H9 (cell line): Measurements from ENCODE around the gene TMEM121. TPM values are rescaled to one million over a fixed set of nuclear protein-coding genes. Genes with fewer than 3 reads are reported as not detected.

ENCODE experiments used
- DNase-seq: peaks from one replicate; pipeline ENCODE4 v3.0.0-alpha.2; 2017
- H2AFZ ChIP-seq: one replicate; pipeline ENCODE4 v1.6.1; 2013; ENCODE audit warnings: mild to moderate bottlenecking, low read length, control low read depth, moderate library complexity
- H2AK5ac ChIP-seq: 2 replicates; pipeline ENCODE4 v1.6.1; 2013; ENCODE audit warnings: low read length, control low read depth, mixed read lengths; ENCODE audit not compliant: insufficient read length
- H2BK120ac ChIP-seq: one replicate; pipeline ENCODE4 v1.6.1; 2013; ENCODE audit warnings: low read depth, mild to moderate bottlenecking, low read length, control low read depth, inconsistent platforms; ENCODE audit not compliant: poor library complexity, severe bottlenecking
- H2BK12ac ChIP-seq: 2 replicates; pipeline ENCODE4 v1.6.1; 2013; ENCODE audit warnings: low read length, control low read depth, mixed read lengths, low read depth; ENCODE audit not compliant: insufficient read length
- H2BK15ac ChIP-seq: 2 replicates; pipeline ENCODE4 v1.6.1; 2013; ENCODE audit warnings: low read depth, low read length, control low read depth
- H2BK20ac ChIP-seq: one replicate; pipeline ENCODE4 v1.6.1; 2013; ENCODE audit warnings: low read depth, mild to moderate bottlenecking, low read length, control low read depth, inconsistent platforms; ENCODE audit not compliant: poor library complexity, severe bottlenecking
- H2BK5ac ChIP-seq: 2 replicates; pipeline ENCODE4 v1.6.1; 2013; ENCODE audit warnings: low read length, control low read depth, mixed read lengths; ENCODE audit not compliant: insufficient read length
- H3K14ac ChIP-seq: 2 replicates; pipeline ENCODE4 v1.6.1; 2013; ENCODE audit warnings: low read length, control low read depth; ENCODE audit not compliant: insufficient read depth
- H3K18ac ChIP-seq: 2 replicates; pipeline ENCODE4 v1.6.1; 2013; ENCODE audit warnings: low read depth, mild to moderate bottlenecking, mixed read lengths, low read length, control low read depth; ENCODE audit not compliant: insufficient read length
- H3K23ac ChIP-seq: 2 replicates; pipeline ENCODE4 v1.6.1; 2013; ENCODE audit warnings: low read length, control low read depth, mixed read lengths, low read depth; ENCODE audit not compliant: insufficient read length
- H3K23me2 ChIP-seq: 2 replicates; pipeline ENCODE4 v1.6.1; 2013; ENCODE audit warnings: low read depth, mild to moderate bottlenecking, mixed read lengths, low read length, control low read depth; ENCODE audit not compliant: insufficient read length, poor library complexity, severe bottlenecking
- H3K27ac ChIP-seq: 2 replicates; pipeline ENCODE4 v1.5.1; 2013; ENCODE audit warnings: low read length, control low read depth, mixed read lengths, low read depth; ENCODE audit not compliant: insufficient read length
- H3K27me3 ChIP-seq: 2 replicates; pipeline ENCODE4 v1.6.1; 2013; ENCODE audit warnings: low read length, control low read depth, inconsistent platforms; ENCODE audit not compliant: insufficient read depth
- H3K4ac ChIP-seq: 2 replicates; pipeline ENCODE4 v1.6.1; 2013; ENCODE audit warnings: low read depth, mild to moderate bottlenecking, control low read depth, inconsistent platforms, low read length, moderate library complexity
- H3K4me1 ChIP-seq: 2 replicates; pipeline ENCODE4 v1.6.1; 2013; ENCODE audit warnings: low read length, control low read depth, inconsistent platforms; ENCODE audit not compliant: insufficient read depth
- H3K4me2 ChIP-seq: 2 replicates; pipeline ENCODE4 v1.6.1; 2013; ENCODE audit warnings: low read length, control low read depth, mixed read lengths; ENCODE audit not compliant: insufficient read length, insufficient read depth
- H3K56ac ChIP-seq: 2 replicates; pipeline ENCODE4 v1.6.1; 2013; ENCODE audit warnings: low read depth, mild to moderate bottlenecking, mixed read lengths, low read length, control low read depth; ENCODE audit not compliant: insufficient read length
- H3K79me1 ChIP-seq: 2 replicates; pipeline ENCODE4 v1.6.1; 2013; ENCODE audit warnings: low read depth, mild to moderate bottlenecking, moderate library complexity, low read length, control low read depth, inconsistent platforms; ENCODE audit not compliant: insufficient read depth, poor library complexity, severe bottlenecking
- H3K79me2 ChIP-seq: 2 replicates; pipeline ENCODE4 v1.6.1; 2013; ENCODE audit warnings: low read length, control low read depth, inconsistent platforms; ENCODE audit not compliant: insufficient read depth
- H3K9ac ChIP-seq: 2 replicates; pipeline ENCODE4 v1.6.1; 2013; ENCODE audit warnings: low read length, control low read depth, mixed read lengths; ENCODE audit not compliant: insufficient read length; ENCODE audit errors: extremely low read depth
- H3K9me3 ChIP-seq: one replicate; pipeline ENCODE4 v1.6.1; 2013; ENCODE audit warnings: low read depth, low read length, inconsistent platforms; ENCODE audit not compliant: control insufficient read depth
- H3T11ph ChIP-seq: one replicate; pipeline ENCODE4 v1.6.1; 2013; ENCODE audit warnings: mild to moderate bottlenecking, low read length, control low read depth, inconsistent platforms
- H4K20me1 ChIP-seq: one replicate; pipeline ENCODE4 v1.6.1; 2013; ENCODE audit not compliant: control insufficient read depth, insufficient read length, insufficient read depth
- H4K5ac ChIP-seq: 2 replicates; pipeline ENCODE4 v1.6.1; 2013; ENCODE audit warnings: low read depth, mild to moderate bottlenecking, mixed read lengths, low read length, control low read depth; ENCODE audit not compliant: insufficient read length
- H4K8ac ChIP-seq: replicated peaks from 2 replicates; pipeline ENCODE4 v1.6.1; 2013; ENCODE audit warnings: low read length, control low read depth, mixed read lengths, low read depth; ENCODE audit not compliant: insufficient read length
- H4K91ac ChIP-seq: 2 replicates; pipeline ENCODE4 v1.6.1; 2013; ENCODE audit warnings: low read depth, mild to moderate bottlenecking, moderate library complexity, mixed read lengths, low read length, control low read depth; ENCODE audit not compliant: insufficient read length
- H3K27ac Mint-ChIP-seq, 3 experiments: 2 replicates in 2 of 3; 3 replicates in 1 of 3; pipeline ENCODE4 v1.8.0; 2020 to 2021; ENCODE audit warnings: mixed read lengths in 3 of 3, mild to moderate bottlenecking in 1 of 3, moderate library complexity in 1 of 3
- H3K27me3 Mint-ChIP-seq: 2 replicates; pipeline ENCODE4 v1.8.0; 2021; ENCODE audit warnings: low read depth, mild to moderate bottlenecking, moderate library complexity, mixed read lengths
- H3K36me3 Mint-ChIP-seq, 3 experiments: 2 replicates in 2 of 3; 3 replicates in 1 of 3; pipeline ENCODE4 v1.8.0; 2020 to 2021; ENCODE audit warnings: low read depth in 3 of 3, mixed read lengths in 3 of 3; ENCODE audit not compliant: insufficient read depth in 1 of 3
- H3K4me1 Mint-ChIP-seq, 2 experiments: 2 replicates each; pipeline ENCODE4 v1.8.0; 2020; ENCODE audit warnings: mixed read lengths in 2 of 2
- H3K4me3 Mint-ChIP-seq, 2 experiments: 2 replicates in 1 of 2; 3 replicates in 1 of 2; pipeline ENCODE4 v1.8.0; 2020 to 2021; ENCODE audit warnings: mild to moderate bottlenecking in 2 of 2, mixed read lengths in 2 of 2, moderate library complexity in 1 of 2
- H3K9me3 Mint-ChIP-seq, 2 experiments: 2 replicates in 1 of 2; 3 replicates in 1 of 2; pipeline ENCODE4 v1.8.0; 2020; ENCODE audit warnings: mild to moderate bottlenecking in 2 of 2, mixed read lengths in 2 of 2, moderate library complexity in 1 of 2
- WGBS: extraction: QIAGEN DNeasy Blood & Tissue Kit; methylation state at CpG from one replicate; pipeline ENCODE4 v1.1.7; 2013; ENCODE audit warnings: missing lambda C conversion rate, low lambda C conversion rate, mixed read lengths; ENCODE audit not compliant: insufficient read length; ENCODE audit errors: extremely low coverage; 5-methylcytosine and 5-hydroxymethylcytosine counted together
- total RNA-seq: library from RNA; stranded (reverse); gene quantifications from 2 replicates; pipeline ENCODE4 v1.2.1, GENCODE V29; 2021
- TF ChIP-seq, protein P1 (sequence below): fragments of 200-600 bp; sonication (generic); conservative IDR thresholded peaks from 3 replicates; pipeline ENCODE4 v1.8.0; 2021; ENCODE audit warnings: antibody characterized with exemption, mild to moderate bottlenecking

The TMEM121 gene
- total RNA-seq, 1 experiment from 2014 or later, result 2.6 TPM

DNA sequence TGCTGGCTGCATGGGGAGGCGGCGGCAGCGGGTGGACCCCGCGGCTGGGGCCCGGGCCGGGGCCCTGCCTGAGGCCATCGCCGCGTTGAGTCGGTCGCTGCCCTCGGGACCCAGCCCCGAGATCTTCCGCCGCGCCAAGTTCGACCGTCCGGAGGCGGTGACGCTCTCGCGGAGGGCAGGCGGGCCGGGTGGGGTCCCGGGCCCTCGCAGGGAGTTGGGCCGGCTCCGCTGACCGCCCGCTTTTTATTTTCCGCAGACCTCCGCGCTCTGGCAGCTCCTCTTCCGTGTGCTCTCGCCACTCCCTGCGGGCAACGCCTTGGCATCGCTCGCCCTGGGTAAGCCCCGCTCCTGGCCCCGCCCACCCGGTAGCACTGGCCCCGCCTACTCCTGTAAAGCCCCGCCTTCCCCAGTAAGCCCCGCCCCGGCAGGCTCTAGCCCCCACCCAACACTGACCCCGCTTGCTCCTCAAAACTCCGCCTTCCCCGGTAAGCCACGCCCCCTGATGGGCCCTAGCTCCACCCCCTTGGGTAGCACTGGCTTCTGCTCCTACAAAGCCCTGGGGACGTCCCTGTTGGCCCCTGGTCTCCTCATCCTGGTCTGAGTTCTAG lies 34.9 kb upstream of the TMEM121 start:
- Histone ChIP-seq H3K4me1 (no peaks in the 10 kb centered on the region), H3K14ac (peak overlapping the region; percentile 48; the same call in 1 of the 2 replicates), H2BK20ac (no peak overlapping the region), H3K9ac (no peak overlapping the region), H3K23ac (no peak overlapping the region), H4K20me1 (no peaks in the 10 kb centered on the region), H4K8ac (no peak overlapping the region), H3K4ac (no peak overlapping the region), H3K27me3 (peaks cover 20% of the 10 kb centered on the region; the same call in 1 of the 2 replicates), H3K79me2 (no peaks in the 10 kb centered on the region), H2BK120ac (no peak overlapping the region), H2BK12ac (no peak overlapping the region), H3K56ac (no peak overlapping the region), H2AFZ (no peak overlapping the region), H4K5ac (no peak overlapping the region), H3T11ph (no peak overlapping the region), H3K27ac (no peak overlapping the region), H2BK15ac (no peak overlapping the region), H2AK5ac (no peak overlapping the region), H2BK5ac (no peak overlapping the region), H3K79me1 (no peaks in the 10 kb centered on the region), H3K9me3 (no peaks in the 10 kb centered on the region), H4K91ac (no peak overlapping the region), H3K18ac (peak overlapping the region; percentile 61), H3K4me2 (peak overlapping the region; percentile 42), H3K23me2 (peaks cover 6% of the 10 kb centered on the region)
- Mint-ChIP-seq H3K4me1 (peaks cover 4 to 12% of the 10 kb centered on the region in 2 experiments), H3K4me3 (peak overlapping the region; percentile 83 to 88), H3K27ac (peak overlapping the region in 2 of 3 experiments; percentile 82 to 93; a peak in 2 of 7 replicates), H3K9me3 (peaks cover 0 to 4% of the 10 kb centered on the region in 2 experiments; a peak in 1 of 5 replicates), H3K36me3 (peaks cover 0 to 5% (median 0%) of the 10 kb centered on the region in 3 experiments; a peak in 2 of 7 replicates), H3K27me3 (peaks cover 30% of the 10 kb centered on the region)
- peak; percentile 80 for DNase-seq
- TF ChIP-seq, protein P1, sequence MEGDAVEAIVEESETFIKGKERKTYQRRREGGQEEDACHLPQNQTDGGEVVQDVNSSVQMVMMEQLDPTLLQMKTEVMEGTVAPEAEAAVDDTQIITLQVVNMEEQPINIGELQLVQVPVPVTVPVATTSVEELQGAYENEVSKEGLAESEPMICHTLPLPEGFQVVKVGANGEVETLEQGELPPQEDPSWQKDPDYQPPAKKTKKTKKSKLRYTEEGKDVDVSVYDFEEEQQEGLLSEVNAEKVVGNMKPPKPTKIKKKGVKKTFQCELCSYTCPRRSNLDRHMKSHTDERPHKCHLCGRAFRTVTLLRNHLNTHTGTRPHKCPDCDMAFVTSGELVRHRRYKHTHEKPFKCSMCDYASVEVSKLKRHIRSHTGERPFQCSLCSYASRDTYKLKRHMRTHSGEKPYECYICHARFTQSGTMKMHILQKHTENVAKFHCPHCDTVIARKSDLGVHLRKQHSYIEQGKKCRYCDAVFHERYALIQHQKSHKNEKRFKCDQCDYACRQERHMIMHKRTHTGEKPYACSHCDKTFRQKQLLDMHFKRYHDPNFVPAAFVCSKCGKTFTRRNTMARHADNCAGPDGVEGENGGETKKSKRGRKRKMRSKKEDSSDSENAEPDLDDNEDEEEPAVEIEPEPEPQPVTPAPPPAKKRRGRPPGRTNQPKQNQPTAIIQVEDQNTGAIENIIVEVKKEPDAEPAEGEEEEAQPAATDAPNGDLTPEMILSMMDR, result no peak
- WGBS, result no CpG with 5 or more reads among the region's 53 CpGs
